GM18858 (cell line): ENCODE results near the gene CDH4.

ENCODE experiments used
- ATAC-seq: cut with Tn5 transposase; IDR thresholded peaks from one replicate; pipeline ENCODE4 v1.9.1; 2021; ENCODE audit not compliant: unreplicated experiment

CDH4 gene

DNA sequence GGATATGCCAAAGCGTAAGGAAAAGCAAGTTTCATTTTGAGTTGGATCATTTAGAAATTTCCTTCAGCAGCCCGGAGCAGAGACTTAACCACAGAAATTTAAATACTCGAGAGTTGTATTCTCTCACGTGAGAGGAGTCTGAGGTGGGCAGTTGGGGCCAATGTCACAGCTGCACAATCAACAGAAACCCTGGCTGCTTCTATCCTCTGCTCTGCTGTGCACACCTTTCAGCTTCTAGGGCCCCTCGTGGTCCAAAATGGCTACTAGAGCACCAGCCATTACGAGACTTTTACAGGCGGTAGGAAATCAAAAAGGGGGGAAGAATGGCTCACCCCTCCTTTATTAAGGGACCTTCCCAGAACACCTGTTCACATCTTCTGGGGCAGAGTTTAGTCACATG, 659.8 kb downstream of the CDH4 start:
- ATAC-seq: no peak

DNA sequence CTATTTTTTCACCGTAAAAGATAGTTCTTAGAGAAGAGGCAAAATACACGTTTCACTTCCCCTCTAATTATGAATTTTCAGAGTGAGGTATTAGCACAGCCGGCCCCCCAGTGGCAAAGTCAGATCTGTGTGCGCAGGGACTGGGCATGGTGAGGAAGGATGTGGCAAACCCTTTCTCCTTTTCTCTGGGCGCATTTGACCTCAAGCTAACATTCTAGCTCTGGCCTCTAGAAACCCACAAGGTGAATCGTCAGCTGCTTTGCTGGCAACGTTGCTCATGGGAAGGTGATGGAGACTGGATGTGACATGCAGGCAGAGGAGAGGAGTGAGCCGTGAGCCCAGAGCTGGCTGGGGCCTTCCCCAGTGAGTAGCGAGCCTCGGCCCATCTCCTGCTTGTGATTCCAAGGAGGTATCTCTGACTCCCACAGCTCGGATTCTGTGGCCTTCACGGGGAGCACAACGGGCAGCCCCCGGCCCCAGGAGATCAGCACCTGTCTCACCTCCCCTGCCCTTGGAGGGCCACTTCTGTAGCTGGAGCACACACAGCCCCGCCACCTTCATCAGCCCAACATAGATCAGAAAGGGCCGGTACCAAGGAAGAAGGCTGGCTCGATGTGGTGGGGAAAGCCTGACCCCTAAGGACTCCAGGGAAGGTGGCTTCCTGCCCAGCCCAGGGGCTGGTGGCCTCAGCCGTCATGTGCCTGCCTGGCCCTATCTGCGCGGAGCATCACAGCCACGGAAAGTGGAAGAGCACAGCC, 660.8 kb downstream of the CDH4 start:
- ATAC-seq: no peak

DNA sequence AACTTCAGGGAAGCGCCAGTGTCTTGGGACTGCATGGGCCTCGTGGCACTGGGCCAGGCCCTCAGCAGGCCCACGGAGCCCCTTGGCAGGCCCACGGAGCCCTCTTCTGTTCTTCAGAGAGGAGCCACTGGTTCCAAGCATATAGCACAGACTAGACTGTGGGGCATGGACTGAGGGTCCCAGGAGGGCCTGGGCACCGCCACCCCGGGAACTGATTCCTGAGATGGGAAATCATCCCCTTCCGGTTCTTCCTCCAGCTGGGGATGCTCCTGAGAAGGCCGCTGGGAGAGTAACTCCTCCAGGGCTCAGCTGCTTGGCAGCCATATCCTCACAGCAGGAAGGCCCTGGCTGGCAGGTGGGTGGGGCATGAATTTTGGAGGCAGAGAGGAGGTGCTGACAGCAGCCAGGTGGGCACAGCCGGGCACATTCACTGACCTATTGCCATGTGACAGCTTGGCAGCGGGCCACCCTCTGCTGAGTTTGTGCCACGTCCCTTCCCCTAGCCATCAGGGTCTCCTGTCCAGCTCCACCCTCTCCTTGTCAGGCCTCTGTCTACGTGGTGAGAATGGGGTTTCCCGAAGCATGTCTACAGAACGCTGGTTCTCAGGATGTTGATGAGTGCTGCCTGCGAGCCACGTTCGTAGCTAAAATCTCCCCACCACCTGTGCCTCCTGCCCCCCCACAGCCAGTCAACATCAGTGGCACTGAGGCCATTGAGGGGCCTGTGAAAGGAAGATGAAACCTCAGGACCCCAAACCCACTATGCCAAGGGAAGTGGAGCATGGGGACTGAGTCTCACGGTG, 661.6 kb downstream of the CDH4 start:
- no peak for ATAC-seq

DNA sequence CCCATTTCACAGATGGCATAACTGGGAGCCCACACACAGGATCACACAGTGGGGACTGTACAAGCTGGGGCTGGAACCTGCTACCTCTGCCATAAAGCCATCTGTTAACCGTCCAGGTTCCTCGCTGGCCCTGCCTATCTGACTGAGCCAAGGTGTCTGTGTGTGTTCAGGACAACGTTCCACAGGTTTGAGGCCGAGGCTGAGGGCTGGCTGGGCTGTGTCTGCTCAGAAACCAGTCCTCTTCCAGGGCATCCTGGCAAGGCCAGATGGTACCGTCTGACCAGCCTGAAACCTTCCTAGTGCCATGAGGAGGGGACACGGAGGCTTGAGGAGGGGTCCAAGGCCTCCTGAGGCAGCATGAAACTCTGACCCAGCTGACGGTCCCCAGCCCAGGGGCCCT, 663.0 kb downstream of the CDH4 start:
- no peak for ATAC-seq

DNA sequence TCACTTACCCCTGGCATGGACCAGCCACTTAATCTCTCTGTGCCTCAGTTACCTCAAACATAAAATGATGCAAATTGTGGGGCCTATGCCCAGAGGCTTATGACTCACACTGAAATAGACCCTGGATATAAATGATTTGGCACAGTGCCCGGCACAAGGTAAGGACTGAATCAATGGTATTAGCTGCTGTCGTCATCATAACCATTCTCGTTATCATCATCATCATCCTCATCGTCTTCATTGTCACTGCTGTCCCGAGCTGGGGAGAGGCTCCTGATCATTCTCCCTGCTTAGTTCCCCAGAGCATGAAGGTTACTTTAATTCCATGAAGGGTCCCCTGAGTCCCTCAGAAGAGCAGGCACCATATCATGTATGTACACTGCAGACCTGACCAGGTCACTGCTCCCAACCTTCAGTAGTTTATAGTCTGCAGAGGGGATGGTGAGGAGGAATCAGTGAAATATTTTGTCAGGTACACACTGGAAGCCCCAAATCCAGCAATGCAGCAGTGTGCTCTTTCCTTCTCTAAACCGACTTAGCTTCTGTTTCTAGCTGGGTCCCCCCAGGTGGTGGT, 664.3 kb downstream of the CDH4 start:
- no peak for ATAC-seq

GRCh38 chr20:61917474-61918145, 665.5 kb downstream of the CDH4 start:
- no peak for ATAC-seq

DNA sequence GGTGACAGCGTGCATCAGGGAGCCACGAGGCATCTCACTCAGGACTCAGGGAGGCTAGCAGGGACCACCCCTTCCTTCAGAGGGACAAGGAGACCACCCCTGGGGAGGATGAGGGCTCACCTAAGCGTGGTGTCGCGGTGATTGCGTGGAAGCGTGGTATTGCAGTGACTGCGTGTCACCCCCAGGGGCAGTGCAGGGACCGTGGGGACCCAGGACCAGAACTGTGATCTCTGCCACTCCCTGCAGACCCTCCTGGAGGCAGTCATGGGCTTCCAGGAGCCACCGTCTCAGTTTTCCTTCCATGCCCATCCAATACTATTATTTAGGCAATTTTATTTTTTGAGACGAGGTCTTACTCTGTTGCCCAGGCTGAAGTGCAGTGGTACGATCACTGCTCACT, 666.5 kb downstream of the CDH4 start:
- ATAC-seq: no peak

DNA sequence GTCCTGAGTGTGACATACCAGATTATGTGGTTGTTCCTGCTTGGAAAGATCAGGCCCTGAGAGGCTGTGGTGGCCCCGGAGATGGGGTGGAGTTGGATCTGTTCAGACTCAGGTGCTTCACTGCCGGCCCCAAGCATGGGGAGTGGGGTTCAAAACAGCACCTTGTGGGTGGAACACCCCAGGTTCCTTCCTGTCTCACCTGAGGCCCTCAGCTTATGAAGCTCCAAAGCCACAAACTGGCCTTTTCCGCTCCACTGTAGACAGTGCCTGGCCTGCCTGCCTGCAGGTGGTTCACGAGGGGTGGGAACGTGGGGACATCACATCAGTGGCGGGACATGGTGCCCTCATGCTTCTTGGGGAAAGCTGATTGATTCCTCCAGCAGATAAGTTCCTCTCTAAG, 667.2 kb downstream of the CDH4 start:
- ATAC-seq: no peak

DNA sequence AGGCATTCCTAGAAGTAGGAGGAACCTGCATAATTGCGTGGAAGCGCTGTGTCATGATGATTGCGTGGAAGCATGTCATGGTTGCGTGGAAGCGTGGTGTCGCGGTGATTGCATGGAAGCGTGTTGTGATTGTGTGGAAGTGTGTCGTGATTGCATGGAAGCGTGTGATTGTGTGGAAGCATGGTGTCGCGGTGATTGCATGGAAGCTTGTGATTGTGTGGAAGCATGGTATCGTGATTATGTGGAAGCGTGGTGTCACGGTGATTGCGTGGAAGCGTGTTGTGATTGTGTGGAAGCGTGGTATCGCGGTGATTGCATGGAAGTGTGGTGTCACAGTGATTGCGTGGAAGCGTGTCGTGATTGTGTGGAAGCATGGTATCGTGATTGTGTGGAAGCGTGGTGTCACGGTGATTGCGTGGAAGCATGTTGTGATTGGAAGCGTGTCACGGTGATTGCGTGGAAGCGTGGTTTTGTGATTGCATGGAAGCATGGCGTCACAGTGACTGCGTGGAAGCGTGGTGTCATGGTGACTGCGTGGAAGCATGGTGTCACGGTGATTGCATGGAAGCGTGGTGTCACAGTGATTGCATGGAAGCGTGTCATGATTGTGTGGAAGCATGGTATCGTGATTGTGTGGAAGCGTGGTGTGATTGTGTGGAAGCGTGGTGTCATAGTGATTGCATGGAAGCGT, 667.8 kb downstream of the CDH4 start:
- no peak for ATAC-seq

DNA sequence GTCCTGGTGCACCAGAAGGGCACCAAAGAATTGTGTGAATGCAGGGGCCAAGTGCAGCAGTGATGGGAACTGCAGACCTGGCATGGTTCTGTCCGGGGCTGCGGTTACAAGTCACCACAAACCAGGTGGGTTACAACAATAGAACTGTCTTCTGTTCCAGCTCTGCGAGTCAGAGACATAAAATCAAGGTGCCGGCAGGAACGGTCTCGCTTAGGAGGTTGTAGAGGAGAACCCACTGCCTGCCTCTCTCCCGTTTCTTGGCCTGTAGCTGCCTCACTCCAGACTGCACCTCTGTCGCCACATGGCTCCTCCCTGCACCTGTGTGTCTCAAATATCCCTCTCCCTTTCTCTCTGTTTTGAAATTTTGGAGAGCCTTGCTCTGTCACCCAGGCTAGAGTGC, 670.4 kb downstream of the CDH4 start:
- no peak for ATAC-seq

- ATAC-seq: no peak
Observed at GRCh38 chr20:61922936-61923335, 670.9 kb downstream of the CDH4 start.

DNA sequence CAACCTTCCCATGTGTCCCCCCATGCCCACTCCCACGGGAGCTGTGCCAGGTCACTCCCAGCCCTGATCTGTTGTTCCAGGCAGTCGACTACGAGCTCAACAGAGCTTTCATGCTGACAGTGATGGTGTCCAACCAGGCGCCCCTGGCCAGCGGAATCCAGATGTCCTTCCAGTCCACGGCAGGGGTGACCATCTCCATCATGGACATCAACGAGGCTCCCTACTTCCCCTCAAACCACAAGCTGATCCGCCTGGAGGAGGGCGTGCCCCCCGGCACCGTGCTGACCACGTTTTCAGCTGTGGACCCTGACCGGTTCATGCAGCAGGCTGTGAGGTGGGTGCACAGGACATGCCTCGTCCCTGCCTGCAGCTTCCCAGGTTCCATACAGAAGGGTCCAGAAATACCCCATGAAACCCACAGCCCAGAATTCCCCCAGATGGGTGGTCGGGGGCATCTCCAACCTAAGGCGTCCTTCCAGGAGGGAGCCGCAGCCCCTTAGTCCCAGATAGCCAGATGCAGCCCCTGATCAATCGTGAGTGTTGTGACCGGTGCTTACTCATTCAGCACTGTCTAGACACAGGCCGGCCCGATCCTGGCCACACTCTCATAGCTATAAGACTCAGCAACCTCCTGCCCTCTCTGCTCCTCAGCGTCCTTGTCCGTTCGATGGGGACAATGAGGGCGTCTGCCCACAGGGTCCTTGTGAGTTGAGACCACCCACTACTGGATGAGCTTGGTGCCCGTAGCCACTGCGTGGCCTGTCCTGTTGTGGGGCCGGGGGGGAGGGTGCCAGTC, 671.5 kb downstream of the CDH4 start:
- ATAC-seq: no peak

GRCh38 chr20:61924211-61924857, 672.3 kb downstream of the CDH4 start:
- ATAC-seq: no peak

GRCh38 chr20:61924858-61925554, 672.9 kb downstream of the CDH4 start:
- no peak for ATAC-seq

DNA sequence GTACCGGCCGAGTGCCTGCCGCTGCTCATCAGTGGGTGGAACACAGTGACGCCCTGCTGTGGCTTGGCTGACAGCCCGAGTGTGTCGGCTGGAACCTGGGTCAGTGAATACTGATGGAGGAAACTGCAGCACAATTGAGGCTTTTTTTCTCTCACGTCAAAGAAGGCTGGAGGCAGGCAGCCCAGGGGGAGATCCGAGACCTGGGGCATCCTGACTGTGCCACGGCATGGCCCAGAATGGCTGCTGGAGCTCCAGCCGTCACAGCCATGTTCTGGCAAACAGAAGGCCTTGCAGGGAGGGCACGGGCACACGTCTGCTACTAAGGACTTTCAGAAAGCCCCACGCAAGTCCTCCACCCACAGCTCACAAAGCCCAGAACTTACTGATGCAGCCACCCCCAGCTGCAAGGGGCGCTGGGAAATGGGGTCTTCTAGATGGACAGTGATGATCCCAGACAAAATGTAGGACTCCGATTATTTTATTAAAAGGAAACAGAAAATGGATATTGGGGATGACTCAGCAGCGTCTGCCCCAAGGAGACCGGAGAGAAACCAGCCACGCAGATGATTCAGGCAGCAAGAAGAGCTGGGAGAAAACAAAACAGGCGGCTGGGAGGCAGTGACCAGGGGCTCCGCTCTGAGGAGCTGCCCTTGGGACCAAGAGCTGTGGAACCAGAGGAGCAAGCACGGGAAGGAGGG, 673.6 kb downstream of the CDH4 start:
- ATAC-seq: no peak

- ATAC-seq: no peak
Observed at GRCh38 chr20:61926253-61926613, 674.2 kb downstream of the CDH4 start.

DNA sequence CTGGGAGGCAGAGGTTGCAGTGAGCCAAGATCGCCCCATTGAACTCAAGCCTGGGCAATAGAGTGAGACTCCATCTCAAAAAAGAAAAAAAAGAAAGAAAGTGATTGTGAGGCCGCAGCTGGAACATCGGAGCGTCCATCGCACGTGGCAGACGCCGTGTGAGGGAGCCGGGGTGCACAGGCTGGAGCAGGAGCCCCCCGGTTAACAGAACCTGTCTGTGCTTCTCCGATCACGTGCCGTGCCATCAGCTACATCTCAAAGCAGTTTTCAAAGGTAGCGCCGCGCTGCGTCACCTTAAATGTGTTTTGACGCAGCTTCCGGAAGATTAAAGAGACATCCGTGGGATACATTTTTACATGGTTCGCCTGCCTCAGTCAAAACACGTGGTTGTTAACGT, 674.7 kb downstream of the CDH4 start:
- ATAC-seq: no peak

DNA sequence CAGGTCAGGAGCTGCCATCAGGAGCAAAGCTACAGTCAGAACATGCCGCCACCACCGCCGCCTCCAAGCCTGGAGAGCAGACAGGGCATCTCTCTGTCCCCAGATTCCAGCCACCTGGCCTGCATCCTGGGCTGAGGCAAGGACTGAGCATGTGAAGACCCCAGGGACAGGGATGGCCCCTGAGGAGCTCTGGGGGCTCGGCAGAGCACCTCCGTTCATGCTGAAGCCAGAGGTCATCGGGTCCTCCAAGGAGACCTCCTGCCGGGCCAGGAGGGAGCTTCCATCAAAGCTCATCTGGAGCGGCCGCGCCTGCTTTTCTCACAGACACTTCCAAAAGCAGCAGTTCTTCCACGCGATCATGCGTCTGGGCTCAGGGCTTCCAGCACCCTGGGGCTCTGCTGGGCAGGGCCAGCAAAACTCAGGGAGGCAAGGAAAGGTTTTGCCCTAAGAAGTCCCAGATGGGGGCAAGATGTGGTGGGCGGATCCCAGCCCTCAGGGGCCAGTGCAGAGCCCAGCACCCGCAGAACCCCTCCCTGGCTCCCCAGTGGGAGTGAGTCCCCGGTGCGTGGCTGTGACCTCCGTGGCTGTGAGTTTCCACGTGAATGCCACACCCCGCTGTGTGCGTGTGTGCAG, 675.2 kb downstream of the CDH4 start:
- no peak for ATAC-seq
